ENCODE measurements around the gene SLC39A6.

- no peak for TF ChIP-seq CTCF (IDR thresholded peaks at IDR 0.05)
- TF ChIP-seq MAFK (IDR thresholded peaks at IDR 0.05; ENCODE audit: partially characterized antibody), result no peak
- no peak for TF ChIP-seq POLR2A (IDR thresholded peaks at IDR 0.05; ENCODE audit: low read length)
- no peak for TF ChIP-seq EP300 (IDR thresholded peaks at IDR 0.05)
- no peak for TF ChIP-seq JUN (IDR thresholded peaks at IDR 0.05)
- TF ChIP-seq HMGXB4 (CRISPR knock-in tag; IDR thresholded peaks at IDR 0.05; ENCODE audit: borderline replicate concordance), result no peak
- TF ChIP-seq MAZ (IDR thresholded peaks at IDR 0.05; ENCODE audit: borderline replicate concordance, low read depth, low read length), result no peak
- TF ChIP-seq CHD4 (IDR thresholded peaks at IDR 0.05; ENCODE audit: borderline replicate concordance), result no peak
- no peak for TF ChIP-seq PHF8 (IDR thresholded peaks at IDR 0.05; ENCODE audit: borderline replicate concordance, low read depth)
- TF ChIP-seq RFX5 (IDR thresholded peaks at IDR 0.05), result no peak
- TF ChIP-seq JUNB (IDR thresholded peaks at IDR 0.05), result no peak
- no peak for TF ChIP-seq KDM5A (IDR thresholded peaks at IDR 0.05)
- no peak for TF ChIP-seq RAD21 (conservative IDR thresholded peaks at IDR 0.05 in 1 of 2, IDR thresholded peaks at IDR 0.05 in 1 of 2)
Observed at GRCh38 chr18:36104749-36105148, 24.4 kb downstream of the SLC39A6 start.

Data from A549 (cell line).